HepG2 (cell line): Measurements from ENCODE around the gene ESR2.

Experiments used
- FOXA1 ChIP-seq, 2 experiments: fragments of 450-650 bp in 1 of 2; sonication (generic) in 1 of 2; formaldehyde crosslinking in 1 of 2; IDR thresholded peaks; 2 replicates each; pipeline versions ENCODE4 v1.4.0 to v1.6.1; 2016 to 2020; ENCODE audit warnings: missing genetic modification reagents in 1 of 2
- MBNL3 ChIP-seq: fragments of 250-450 bp; sonication (Bioruptor Pico); conservative IDR thresholded peaks from 2 replicates; pipeline ENCODE4 v1.8.0; 2022; ENCODE audit warnings: mild to moderate bottlenecking, inconsistent platforms
- TBP ChIP-seq: sonication (generic); formaldehyde crosslinking; IDR thresholded peaks from 2 replicates; pipeline ENCODE4 v1.5.0; 2020; ENCODE audit warnings: missing genetic modification reagents
- ZBTB26 ChIP-seq: IDR thresholded peaks from 2 replicates; pipeline ENCODE4 v1.6.1; 2016; ENCODE audit warnings: missing compliant biosample characterization, missing genetic modification reagents, borderline replicate concordance
- TF ChIP-seq, protein P1 (sequence below): sonication (generic); formaldehyde crosslinking; IDR thresholded peaks from 2 replicates; pipeline ENCODE4 v1.5.0; 2020; ENCODE audit warnings: missing genetic modification reagents
- TF ChIP-seq, protein P2 (sequence below): sonication (generic); formaldehyde crosslinking; IDR thresholded peaks from 2 replicates; pipeline ENCODE4 v1.5.0; 2020; ENCODE audit warnings: missing genetic modification reagents

DNA sequence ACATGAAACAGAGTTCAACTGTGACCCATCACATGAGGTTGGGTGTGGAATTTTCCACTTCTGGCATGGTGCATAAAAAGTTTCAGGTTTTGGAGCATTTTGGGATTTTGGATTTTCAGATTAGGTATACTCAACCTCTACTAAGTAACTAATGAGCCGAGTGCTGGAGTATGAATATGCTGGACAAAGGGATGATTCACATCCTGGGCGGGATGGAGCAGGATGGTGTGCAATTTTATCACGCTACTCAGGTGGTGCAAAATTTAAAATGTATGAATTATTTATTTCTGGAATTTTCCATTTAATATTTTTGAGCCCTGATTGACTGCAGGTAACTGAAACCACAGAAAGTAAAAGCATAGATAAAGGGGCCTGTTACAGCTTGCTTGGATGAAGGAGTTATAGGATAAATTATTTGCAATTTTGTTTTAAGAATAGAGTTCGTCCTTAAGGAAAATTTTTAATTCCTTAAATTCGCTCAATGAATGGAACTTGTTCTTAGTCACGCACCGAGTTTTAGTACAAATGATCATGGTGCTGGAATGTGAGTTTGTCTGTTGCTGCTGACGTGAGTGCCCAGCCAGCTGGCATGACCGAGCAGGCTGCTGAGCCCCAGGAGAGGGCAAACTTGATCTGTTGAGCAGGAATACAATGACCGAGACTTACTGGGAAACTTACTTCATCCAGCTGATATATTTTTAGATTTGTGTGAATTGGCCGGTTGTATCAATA is 176.3 kb downstream of the ESR2 start:
- no peak for TF ChIP-seq TBP (CRISPR knock-in tag)
- TF ChIP-seq, protein P1, sequence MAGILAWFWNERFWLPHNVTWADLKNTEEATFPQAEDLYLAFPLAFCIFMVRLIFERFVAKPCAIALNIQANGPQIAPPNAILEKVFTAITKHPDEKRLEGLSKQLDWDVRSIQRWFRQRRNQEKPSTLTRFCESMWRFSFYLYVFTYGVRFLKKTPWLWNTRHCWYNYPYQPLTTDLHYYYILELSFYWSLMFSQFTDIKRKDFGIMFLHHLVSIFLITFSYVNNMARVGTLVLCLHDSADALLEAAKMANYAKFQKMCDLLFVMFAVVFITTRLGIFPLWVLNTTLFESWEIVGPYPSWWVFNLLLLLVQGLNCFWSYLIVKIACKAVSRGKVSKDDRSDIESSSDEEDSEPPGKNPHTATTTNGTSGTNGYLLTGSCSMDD (CRISPR knock-in tag), result no peak
- TF ChIP-seq, protein P2, sequence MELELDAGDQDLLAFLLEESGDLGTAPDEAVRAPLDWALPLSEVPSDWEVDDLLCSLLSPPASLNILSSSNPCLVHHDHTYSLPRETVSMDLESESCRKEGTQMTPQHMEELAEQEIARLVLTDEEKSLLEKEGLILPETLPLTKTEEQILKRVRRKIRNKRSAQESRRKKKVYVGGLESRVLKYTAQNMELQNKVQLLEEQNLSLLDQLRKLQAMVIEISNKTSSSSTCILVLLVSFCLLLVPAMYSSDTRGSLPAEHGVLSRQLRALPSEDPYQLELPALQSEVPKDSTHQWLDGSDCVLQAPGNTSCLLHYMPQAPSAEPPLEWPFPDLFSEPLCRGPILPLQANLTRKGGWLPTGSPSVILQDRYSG (CRISPR knock-in tag), result no peak
- TF ChIP-seq FOXA1 (IDR thresholded peaks at IDR 0.05), result no peak
- no peak for TF ChIP-seq FOXA1 (CRISPR knock-in tag; IDR thresholded peaks at IDR 0.05)
- TF ChIP-seq MBNL3 (CRISPR knock-in tag), result no peak
- no peak for TF ChIP-seq ZBTB26 (CRISPR knock-in tag)
